ENCODE data around the gene CGN.

The CGN gene, protein sequence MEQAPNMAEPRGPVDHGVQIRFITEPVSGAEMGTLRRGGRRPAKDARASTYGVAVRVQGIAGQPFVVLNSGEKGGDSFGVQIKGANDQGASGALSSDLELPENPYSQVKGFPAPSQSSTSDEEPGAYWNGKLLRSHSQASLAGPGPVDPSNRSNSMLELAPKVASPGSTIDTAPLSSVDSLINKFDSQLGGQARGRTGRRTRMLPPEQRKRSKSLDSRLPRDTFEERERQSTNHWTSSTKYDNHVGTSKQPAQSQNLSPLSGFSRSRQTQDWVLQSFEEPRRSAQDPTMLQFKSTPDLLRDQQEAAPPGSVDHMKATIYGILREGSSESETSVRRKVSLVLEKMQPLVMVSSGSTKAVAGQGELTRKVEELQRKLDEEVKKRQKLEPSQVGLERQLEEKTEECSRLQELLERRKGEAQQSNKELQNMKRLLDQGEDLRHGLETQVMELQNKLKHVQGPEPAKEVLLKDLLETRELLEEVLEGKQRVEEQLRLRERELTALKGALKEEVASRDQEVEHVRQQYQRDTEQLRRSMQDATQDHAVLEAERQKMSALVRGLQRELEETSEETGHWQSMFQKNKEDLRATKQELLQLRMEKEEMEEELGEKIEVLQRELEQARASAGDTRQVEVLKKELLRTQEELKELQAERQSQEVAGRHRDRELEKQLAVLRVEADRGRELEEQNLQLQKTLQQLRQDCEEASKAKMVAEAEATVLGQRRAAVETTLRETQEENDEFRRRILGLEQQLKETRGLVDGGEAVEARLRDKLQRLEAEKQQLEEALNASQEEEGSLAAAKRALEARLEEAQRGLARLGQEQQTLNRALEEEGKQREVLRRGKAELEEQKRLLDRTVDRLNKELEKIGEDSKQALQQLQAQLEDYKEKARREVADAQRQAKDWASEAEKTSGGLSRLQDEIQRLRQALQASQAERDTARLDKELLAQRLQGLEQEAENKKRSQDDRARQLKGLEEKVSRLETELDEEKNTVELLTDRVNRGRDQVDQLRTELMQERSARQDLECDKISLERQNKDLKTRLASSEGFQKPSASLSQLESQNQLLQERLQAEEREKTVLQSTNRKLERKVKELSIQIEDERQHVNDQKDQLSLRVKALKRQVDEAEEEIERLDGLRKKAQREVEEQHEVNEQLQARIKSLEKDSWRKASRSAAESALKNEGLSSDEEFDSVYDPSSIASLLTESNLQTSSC

DNA sequence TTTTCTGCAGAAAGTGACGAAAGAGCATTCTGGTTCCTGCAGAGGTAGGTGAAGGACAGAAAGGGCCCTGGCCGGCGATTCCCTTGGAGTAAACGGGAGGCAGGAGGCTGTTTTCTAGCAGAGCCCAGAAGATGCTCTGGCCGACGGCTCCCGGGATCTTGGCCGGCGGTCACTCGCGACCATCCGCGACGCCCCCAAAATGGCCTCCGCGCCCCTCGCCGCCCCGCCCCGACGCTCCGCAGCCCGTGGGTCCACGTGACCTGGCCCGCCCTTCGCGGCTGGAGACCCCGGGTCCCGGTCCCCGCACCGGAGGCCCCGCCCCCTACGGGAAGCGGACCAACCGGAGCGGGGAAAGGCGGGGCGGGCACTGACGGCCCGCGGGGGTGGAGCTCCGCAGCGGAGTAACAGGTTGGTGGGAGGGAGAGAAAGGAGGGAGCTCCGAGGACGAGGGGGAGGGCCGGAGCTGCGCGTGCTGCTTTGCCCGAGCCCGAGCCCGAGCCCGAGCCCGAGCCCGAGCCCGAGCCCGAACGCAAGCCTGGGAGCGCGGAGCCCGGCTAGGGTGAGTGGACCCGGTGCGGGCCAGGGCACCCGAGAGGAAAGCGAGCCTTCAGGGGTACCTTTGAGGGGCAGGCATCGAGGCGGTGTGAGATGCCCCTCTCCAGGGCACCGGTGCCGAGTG is at the start of gene CGN:
TSS of gene CGN (plus strand) at position 431 of the 679 bp plus-strand sequence. CDS start 7,133 bp downstream, outside the sequence.
- DNase-seq (ENCODE audit: low read depth) = peak; percentile 41

- DNase-seq (ENCODE audit: low read depth) = no peak
Measured at GRCh38 chr1:151461694-151462093, 49.5 kb upstream of the CGN start.

DNA sequence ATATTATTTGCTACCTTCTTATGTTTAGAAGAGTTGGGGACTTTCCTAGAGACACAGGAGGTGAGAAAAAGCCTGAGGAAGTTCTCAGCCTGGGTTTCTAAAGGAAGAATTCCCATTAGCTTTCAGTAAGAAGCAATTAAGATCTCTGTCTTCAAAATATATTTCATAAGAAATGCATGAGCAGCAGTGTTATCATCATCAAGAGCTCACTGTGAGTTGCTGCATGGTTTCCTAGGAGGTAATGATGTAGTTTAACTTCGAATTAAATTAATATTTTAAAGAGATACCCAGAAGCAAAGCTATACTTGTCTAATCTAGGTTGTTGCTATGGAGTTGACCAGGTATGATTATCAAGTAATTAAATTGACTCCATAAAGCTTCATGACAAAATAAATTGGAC is 46.2 kb upstream of the CGN start:
- DNase-seq (ENCODE audit: low read depth) = no peak

DNA sequence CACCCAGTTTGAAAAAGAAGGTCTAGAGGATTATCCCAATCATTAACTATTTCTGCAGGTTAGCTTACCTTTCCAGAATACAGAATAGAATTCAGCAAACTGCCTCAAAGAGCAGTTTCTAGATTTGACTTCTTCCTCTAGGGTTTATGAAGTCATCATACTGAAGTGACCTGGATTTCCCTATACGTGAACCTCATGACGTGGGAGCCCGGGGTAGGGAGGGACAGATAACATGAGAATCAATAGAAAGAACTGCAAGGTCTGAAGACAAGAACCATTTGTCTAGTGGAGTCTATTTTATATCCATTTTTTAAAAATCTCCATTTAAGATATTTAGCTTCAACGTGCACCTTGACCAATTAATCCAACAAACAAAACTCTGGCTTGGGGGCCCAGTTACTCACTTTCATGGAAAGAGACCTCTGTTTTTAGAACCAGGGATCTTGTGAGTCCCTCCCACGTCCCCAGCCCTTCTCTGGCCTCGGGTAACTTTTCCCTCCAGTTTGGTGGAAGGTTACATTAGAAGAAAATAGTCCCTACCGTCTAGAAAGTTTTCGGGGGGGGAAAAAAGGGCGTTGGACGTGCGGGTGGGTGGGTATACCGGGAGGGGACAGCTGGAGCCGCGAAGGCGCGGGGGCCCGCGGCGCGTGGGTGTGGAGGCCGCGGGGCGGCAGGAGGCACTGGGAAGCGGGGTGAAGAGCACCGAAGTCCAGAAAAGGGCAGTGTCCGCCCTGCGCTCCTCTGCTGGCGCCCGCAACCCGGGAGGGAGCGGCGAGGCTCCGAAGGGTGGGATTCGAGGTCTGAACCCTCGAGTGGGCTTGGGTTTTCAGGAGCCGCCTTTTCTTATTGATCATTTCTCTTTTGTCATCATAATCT is 38.1 kb upstream of the CGN start:
- no peak for DNase-seq (ENCODE audit: low read depth)

DNA sequence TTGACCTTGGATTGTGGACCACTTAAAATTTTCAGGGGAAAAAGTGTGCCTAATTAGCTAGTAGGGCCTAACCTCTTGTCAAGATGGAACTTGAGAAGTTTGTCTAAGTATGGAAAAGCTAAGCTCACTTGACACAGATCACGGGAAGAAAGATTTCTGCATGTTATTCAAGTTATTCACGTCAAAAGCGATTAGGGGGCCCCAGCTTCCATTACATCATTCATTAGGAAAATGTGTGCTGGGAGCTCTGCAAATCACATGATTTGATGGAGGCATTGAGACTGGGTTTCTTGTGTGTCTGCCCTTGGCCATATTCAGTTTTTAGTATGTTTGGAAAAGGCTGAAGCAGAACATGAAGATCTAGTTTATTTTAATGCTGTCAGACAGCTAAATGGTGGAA is 36.4 kb upstream of the CGN start:
- DNase-seq (ENCODE audit: low read depth) = no peak

DNA sequence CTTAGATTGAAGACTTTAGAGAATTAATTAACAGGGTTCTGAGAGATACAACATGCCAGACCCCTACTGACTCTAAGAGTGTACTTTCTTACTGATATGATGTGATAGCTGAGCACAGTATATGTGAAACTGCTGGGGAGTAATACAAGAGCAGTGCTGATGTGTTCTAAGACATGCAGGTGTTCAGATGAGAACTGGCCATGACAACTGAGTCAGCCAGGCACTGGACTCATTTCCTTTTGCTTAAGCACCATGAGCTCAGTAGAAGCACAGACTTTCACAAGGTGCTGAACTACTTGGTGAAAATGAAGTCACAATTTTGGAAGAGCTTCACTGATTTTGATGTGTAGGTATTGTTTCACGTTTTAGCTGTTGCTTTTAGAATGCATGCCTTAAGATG is 36.0 kb upstream of the CGN start:
- no peak for DNase-seq (ENCODE audit: low read depth)

DNA sequence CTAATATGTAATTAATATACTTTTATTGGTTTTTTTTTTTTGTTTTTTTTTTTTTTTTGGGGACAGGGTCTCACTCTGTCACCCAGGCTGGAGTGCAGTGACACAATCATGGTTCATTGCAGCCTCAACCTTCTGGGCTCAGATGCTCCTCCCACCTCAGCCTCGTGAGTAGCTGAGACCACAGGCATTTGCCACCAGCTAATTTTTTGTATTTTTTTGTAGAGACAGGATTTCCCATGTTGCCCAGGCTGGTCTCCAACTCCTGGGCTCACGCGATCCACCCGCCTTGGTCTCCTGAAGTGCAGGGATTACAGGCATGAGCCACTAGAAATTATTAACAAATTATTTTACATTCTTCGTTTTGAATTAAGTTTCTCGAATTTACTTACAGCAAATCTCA is 35.1 kb upstream of the CGN start:
- DNase-seq (ENCODE audit: low read depth) = no peak

DNA sequence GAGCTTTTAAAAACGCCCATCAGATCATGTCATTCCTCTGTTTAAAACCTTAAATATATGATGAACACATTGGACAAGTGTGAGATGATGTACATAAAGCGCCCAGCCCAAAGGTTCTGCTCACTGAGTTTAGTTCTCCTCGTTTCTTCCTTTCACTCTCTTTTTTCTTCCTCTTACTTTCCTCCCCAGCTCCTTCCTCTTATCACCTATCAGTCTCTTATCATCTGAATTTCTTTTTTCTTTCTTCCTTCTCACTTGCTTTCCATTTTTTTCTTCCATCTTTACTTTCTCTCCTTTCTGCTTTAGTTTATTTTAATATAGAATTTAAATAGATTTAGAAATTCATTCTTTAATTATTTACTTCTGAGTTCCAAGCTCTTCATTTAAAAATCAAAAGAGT is 34.1 kb upstream of the CGN start:
- DNase-seq (ENCODE audit: low read depth) = no peak

DNA sequence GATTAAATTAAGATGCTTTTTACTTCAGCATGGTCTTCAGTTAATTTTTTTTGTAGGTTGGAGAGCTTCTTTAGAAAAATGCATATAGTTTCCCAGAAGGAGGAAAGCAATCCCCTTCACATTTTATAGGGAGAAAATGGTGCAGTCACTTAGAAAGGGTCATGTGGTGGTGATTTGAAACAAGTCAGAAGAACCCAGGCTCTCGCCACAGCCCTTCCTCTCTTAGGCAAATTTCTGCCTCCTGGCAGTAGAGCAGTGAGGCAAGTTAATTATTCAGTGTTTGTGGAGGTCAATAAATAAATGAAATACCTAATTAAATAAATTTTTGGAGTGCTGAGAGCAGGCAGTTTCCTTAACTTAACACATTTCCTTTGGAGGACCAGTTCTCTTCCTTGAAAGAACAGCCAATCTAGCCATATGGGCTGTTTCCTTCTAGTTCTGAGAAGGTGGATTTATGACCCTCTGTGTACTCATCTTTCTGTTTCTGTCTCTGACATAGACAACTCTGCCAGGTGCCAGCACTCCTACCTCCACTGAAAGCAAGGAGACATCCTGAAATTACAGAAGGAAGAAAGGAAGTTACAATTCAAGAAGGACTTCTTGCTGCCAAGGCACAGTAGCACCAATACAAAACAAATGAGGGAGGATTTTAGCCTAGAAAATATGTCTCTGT is 32.9 kb upstream of the CGN start:
- no peak for DNase-seq (ENCODE audit: low read depth)

GRCh38 chr1:151478923-151479322 is 32.3 kb upstream of the CGN start:
- no peak for DNase-seq (ENCODE audit: low read depth)

GRCh38 chr1:151479462-151479861 is 31.7 kb upstream of the CGN start:
- DNase-seq (ENCODE audit: low read depth) = no peak

DNA sequence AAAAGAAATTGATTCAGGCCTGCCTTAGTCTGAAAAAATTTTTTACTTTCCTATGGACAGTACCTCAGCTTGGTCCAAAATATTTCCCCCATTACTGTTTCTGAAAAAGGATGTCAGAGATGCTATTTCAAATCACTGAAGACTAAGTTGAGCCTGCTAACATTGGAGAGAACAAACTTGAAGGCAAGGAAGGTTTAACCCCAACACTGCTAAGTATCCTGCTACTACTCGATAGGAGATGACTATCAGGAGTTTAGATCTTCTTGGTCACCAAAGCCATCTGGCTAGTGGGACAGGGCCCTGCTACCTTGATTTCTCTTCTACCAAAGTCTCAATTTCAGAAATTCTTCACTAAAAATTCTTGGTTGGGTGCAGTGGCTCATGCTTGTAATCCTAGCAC is 29.2 kb upstream of the CGN start:
- DNase-seq (ENCODE audit: low read depth) = no peak

DNA sequence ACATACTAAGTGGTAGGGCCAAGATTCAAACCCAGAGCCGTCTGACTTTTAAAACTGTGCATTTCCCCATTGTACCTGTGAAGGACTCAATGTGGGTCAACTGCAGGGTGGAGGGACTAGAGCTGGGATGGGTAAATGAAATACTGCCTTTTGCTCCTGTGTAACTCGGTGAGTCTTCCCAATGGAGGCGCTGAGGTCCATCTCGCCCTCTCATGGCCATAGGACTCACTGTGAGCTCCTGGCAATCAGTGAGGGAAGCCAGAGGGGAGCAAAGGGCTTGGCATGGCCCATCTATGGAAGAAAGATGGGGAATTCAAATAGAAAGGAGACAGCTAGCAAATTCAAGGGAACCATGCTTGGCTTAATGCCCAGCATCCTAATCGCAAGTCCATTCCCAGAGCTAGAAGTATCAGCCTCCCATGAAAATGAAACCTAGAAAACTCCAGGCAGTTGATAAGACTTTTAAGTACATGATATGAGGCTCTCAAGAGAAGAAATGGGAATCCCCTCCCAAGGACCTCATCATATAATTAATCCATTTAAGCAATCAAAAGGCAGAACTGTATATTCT is 25.4 kb upstream of the CGN start:
- no peak for DNase-seq (ENCODE audit: low read depth)

GRCh38 chr1:151486557-151486956 is 24.6 kb upstream of the CGN start:
- no peak for DNase-seq (ENCODE audit: low read depth)

DNA sequence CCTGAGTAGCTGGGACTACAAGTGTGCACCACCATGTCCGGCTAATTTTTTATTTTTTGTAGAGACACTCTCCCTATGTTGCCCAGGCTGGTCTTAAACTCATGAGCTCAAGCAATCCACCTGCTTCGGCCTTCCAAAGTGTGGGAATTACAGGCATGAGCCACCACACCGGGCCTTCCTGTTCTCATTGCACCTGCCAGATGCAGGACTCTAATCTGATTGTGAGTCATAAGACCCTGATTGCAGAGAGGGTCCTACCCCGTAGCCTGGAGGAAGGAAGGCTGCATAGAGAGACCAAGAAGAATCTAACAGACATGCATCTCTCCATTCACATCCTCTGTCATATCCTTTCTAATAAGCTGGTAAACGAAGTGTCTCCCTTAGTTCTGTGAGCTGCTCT is 19.5 kb upstream of the CGN start:
- no peak for DNase-seq (ENCODE audit: low read depth)

- no peak for DNase-seq (ENCODE audit: low read depth)
Measured at GRCh38 chr1:151492120-151492519, 19.1 kb upstream of the CGN start.

DNA sequence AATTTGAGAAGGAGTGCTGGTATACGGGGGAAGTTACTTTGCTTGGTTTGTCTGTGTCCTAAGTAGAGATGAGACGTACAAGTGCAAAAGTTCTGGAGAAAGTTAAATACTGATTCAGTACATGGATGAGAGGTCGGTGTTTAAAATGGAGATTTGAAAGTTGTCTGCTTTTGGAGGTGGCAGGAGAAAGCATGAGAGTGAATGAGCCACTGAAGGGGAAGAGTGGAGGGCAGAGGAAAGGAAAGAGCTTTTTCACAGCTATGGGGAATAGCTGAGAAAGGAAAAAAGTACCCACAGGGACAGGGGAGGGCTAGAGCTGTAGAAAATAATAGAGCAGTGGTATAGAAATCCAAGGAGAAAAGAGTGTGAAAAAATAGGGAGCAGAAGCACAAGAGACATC is 18.1 kb upstream of the CGN start:
- DNase-seq (ENCODE audit: low read depth) = no peak

- DNase-seq (ENCODE audit: low read depth) = peak; percentile 64
Measured at GRCh38 chr1:151494741-151495281, 16.4 kb upstream of the CGN start.

GRCh38 chr1:151495316-151495715 is 15.9 kb upstream of the CGN start:
- DNase-seq (ENCODE audit: low read depth) = no peak

GRCh38 chr1:151499365-151499764 is 11.8 kb upstream of the CGN start:
- DNase-seq (ENCODE audit: low read depth) = no peak
